ENCODE data around the gene RTF1.

RTF1 gene

GRCh38 chr15:41490355-41490754 lies 73.5 kb downstream of the RTF1 start:
- DNase-seq, result no peak

DNA sequence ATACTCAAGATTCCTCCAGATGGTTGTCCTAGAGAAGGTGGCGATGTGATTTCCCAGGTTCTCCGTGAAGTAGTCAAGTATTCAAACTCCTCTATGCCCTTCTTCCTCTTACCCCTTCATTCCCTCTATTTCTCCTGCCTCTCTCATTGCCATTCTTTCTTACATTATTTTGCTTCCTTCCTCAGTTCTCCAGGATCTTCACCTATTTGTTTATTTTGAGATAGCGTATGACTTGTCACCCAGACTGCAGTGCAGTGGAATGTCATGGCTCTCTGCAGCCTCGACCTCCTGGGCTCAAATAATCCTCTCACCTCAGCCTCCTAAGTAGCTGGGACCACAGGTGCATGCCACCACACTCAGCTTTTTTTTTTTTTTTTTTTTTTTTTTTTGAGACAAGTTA lies 75.0 kb downstream of the RTF1 start:
- no peak for DNase-seq

GRCh38 chr15:41492597-41493204 lies 75.8 kb downstream of the RTF1 start:
- DNase-seq, result no peak

GRCh38 chr15:41493205-41493901 lies 76.5 kb downstream of the RTF1 start, which contains the start of gene ITPKA:
ITPKA (plus strand) TSS chr15:41493874; CDS start chr15:41493928, 54 bp downstream.
- peak; percentile 76 for DNase-seq

- DNase-seq, result no peak
Measured at GRCh38 chr15:41493902-41494189, 77.0 kb downstream of the RTF1 start.

DNA sequence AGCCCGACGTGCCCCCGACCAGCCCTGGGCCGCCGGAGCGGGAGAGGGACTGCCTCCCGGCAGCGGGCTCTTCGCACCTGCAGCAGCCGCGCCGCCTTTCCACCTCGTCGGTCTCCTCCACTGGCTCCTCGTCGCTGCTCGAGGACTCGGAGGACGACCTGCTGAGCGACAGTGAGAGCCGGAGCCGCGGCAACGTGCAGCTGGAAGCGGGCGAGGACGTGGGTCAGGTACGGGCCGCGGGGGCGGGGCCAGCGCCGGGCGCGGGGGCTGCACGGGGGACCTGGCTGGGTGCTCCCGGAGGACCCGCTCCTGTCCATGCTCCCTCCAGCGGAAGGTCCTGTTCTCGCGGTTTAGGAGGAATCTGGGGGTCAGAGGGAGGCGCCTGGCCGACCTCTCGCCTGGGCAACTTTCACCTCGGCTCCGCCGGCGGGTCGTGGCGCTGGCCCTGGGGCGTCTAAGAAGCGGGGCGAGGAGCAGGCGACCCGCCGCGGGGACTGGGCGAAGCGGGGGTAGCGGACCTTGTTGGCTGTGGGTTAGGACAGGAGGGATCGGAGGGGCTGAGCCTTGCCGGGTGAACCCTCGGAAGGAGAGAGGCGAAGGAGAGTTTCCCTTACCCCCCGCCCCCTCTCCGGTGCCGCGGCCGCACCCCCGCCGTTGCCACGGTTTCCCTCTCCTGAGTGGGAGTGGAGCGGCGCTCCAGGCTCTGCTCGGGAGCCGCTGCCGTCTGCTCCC lies 77.5 kb downstream of the RTF1 start:
- DNase-seq, result peak; percentile 14

DNA sequence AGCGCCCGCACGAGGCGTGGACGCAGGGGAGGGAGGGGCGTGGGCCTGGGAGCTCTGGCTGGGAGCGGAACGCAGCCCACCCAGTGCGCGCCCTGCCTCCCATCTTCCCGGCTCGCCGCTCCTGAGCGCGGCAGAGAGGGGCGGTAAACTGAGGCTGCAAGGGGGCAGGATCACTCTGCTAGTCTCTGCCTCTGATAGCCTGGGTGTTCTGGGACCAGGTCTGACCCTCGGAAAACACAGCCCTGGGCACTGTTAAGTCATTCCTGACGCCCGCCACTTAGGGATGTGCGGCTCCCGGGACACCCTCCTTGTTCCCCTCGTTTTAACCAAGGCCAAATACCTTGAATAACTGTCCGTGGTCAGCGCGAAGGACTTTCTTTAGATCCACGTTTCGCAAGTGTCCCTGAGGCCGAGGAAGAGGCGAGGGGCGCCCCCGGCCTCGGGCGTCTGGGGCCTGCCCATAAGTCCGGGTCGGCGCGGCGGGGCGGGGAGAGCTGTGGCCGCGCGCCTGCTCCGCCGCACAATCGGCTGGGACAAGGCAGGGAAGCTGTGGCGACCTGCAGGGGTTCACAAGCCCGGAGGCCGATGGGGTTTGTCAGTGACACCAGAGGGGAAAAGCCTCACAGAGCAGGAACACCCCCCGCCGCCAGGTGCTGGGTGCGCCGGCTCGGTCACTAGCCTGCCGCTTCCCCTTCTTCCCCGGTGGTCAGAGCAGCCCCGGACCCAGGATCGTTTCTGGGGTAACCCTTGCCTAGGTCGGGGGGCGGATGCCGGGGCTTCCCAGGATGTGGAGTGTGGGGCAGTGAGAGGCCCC lies 78.2 kb downstream of the RTF1 start:
- DNase-seq, result no peak

- DNase-seq, result no peak
Measured at GRCh38 chr15:41495736-41496599, 79.1 kb downstream of the RTF1 start.

DNA sequence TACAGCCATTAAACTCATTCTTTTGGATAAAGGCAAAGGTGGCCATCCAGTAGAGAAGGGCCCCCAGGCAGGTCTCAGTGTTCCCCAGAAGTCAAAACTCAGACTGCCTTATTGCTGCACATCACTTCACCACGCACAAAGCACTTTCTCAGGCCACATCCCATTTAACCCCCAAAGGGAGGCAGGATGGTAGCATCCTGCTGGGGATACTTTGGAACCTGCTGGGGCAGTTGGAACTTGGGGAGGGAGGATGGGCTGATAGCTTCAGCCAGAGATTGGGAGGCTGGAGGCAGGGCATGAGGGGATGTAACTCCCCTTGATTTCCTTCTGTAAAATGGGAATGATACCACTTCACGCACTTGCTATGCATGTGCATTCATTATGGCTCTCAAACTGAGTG lies 81.8 kb downstream of the RTF1 start:
- DNase-seq, result no peak

- no peak for DNase-seq
Measured at GRCh38 chr15:41499109-41499851, 82.4 kb downstream of the RTF1 start.

DNA sequence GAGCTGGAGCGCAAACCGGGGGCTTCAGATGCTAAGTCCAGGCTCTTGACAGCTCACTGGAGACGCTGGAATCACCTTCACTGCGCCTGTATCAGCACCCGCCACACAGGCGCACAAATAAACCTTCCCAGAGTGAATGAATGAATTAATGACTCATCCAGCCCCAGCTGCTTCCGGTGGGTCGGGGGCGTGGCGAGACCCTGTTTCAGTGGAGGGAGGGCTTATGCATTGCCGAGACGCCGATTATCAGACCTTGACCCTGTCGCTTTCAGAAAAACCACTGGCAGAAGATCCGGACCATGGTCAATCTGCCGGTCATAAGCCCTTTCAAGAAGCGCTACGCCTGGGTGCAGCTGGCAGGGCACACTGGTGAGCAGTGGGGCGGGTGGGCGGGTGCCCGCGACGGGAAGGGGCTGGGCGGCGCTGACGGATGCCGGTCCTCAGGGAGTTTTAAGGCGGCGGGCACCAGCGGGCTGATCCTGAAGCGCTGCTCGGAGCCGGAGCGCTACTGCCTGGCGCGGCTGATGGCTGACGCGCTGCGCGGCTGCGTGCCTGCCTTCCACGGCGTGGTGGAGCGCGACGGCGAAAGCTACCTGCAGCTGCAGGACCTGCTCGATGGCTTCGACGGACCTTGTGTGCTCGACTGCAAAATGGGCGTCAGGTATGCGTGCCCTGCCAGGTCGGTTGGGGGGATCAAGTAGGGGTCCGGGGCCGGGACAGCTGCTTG lies 84.5 kb downstream of the RTF1 start:
- no peak for DNase-seq

- DNase-seq, result no peak
Measured at GRCh38 chr15:41501931-41502794, 85.3 kb downstream of the RTF1 start.

DNA sequence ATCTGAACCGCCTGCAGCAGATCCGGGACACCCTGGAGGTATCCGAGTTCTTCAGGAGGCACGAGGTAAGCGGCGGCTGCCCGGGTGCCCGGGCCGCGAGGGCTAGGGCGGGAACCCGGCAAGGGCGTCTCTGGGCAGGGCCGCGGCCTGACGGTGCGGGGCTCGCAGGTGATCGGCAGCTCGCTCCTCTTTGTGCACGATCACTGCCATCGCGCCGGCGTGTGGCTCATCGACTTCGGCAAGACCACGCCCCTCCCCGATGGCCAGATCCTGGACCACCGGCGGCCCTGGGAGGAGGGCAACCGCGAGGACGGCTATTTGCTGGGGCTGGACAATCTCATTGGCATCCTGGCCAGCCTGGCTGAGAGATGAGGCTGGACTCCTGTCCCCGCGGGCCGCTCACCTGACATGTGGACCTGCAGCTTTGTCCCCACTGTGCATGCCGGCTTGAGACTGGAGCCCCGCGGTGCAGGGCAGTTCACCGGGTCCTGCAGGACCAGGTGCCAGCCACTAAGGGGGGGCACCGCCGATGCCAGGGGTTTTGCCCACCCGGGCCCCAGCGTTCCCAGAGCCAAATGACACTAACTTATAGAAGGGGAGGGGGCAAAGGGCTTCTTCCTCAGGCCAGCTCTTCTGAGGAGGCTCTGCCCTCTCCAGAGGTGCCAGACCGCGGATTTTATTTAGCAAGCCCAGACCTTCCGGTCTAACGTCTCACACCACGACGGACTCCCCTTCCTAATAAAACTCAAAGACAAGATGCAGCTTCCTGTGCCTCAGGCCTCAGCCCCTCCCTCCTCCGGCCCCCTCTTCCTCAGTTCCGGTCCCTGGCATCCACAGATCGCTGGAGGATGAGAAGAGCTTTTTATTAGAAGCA lies 86.1 kb downstream of the RTF1 start:
- DNase-seq, result no peak

GRCh38 chr15:41503669-41504010 lies 86.7 kb downstream of the RTF1 start:
- DNase-seq, result no peak

- no peak for DNase-seq
Measured at GRCh38 chr15:41504751-41505492, 88.0 kb downstream of the RTF1 start.

DNA sequence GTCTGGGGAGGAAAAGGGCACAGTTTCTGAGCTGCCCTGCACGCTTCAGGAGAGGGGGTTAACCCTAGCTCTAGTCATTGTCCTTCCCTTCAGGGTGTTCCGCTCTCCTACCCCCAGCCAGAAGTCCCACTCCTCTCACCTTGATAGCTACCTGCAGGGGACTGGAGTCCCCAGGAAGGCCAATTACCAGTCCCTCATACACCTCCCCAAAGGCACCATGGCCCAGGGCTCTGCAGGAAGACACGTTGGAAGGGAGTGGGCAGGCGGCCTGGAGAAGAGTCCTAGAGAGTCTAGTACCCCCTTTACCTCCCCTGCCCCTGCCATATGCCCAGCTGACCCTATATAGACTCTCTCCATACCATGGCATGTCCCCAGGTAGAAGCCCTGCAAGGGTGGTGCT lies 88.9 kb downstream of the RTF1 start:
- no peak for DNase-seq

- no peak for DNase-seq
Measured at GRCh38 chr15:41506796-41507341, 90.0 kb downstream of the RTF1 start.

DNA sequence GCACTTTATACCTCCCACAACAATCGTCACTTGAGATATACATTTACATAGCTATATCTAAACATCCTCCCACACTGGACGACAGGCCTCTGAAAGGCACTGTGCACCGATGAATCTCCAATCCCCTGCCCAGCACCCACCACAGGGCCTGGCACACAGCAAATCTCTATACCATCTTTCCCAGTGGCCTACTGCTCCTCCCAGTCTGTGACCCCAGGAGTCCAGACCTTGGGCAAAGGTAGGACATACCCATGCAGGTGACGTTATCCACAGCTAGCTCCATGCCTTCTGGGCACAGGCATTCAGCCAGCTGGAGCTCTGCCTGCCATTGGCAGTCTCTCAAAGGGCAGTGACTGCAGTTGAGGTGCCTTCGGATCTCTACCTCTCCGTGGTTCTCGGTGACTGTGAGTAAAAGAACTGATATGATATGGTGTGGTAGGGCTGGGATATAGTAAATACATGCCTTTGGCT lies 91.0 kb downstream of the RTF1 start:
- no peak for DNase-seq
